Myocyte (in vitro differentiated cells): ENCODE data around the gene TTC21A. TPM values are rescaled to one million over a fixed set of nuclear protein-coding genes. Genes with fewer than 3 reads are reported as not detected.

Source experiments
- microRNA-seq: library from miRNA; unstranded; fragments of <30 nt; microRNA quantifications from one replicate; pipeline ENCODE4, GENCODE V29; 2016
- total RNA-seq: library from RNA; depleted of rRNA; stranded (reverse); fragments of >200 nt; gene quantifications from 2 replicates; pipeline ENCODE4 v1.2.3, GENCODE V29; 2014

The TTC21A gene
- total RNA-seq, 1 donor from 2014 or later = 2.7 TPM

Small RNAs within 50 kb of the gene (microRNA-seq; reads per million reads assigned to microRNA genes)
- 0.65 reads per million for gene MIR6822

Other genes starting within 250 kb of the TTC21A start
- gene SCN11A, start 55.7 kb upstream of the TTC21A start, total RNA-seq = not detected in 2 replicates
- gene WDR48, start 55.7 kb upstream of the TTC21A start, total RNA-seq = 16.6 and 20.3 TPM in 2 replicates
- 50.7 and 56.9 TPM in 2 replicates for gene GORASP1, start 53 bp upstream of the TTC21A start, total RNA-seq
- 10.6 and 13.7 TPM in 2 replicates for gene CSRNP1, start 45.9 kb downstream of the TTC21A start, total RNA-seq
- 104 and 142 TPM in 2 replicates for gene XIRP1, start 84.9 kb downstream of the TTC21A start, total RNA-seq
- gene CX3CR1, start 172.4 kb downstream of the TTC21A start, total RNA-seq = not detected in 2 replicates
- gene CCR8, start 222.0 kb downstream of the TTC21A start, total RNA-seq = not detected in 2 replicates